Measurements from ENCODE around the gene HSFX4.

GRCh38 chrX:149939905-149940673 lies 10.7 kb downstream of the HSFX4 start:
- TF ChIP-seq POLR2AphosphoS5 (IDR thresholded peaks at IDR 0.05; ENCODE audit: insufficient read depth, low read depth, low read length) (peak; percentile 35), MYC (IDR thresholded peaks at IDR 0.05; ENCODE audit: low read depth, low read length) (no peak), MAX (IDR thresholded peaks at IDR 0.05; ENCODE audit: insufficient read depth, insufficient read length) (no peak), POLR2A (IDR thresholded peaks at IDR 0.05; ENCODE audit: low read depth, low read length) (peak; percentile 74)
- TF ChIP-seq, protein P1, sequence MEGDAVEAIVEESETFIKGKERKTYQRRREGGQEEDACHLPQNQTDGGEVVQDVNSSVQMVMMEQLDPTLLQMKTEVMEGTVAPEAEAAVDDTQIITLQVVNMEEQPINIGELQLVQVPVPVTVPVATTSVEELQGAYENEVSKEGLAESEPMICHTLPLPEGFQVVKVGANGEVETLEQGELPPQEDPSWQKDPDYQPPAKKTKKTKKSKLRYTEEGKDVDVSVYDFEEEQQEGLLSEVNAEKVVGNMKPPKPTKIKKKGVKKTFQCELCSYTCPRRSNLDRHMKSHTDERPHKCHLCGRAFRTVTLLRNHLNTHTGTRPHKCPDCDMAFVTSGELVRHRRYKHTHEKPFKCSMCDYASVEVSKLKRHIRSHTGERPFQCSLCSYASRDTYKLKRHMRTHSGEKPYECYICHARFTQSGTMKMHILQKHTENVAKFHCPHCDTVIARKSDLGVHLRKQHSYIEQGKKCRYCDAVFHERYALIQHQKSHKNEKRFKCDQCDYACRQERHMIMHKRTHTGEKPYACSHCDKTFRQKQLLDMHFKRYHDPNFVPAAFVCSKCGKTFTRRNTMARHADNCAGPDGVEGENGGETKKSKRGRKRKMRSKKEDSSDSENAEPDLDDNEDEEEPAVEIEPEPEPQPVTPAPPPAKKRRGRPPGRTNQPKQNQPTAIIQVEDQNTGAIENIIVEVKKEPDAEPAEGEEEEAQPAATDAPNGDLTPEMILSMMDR (IDR thresholded peaks at IDR 0.05; ENCODE audit: extremely low read depth in 1 of 2, insufficient read depth in 1 of 2, low read depth in 1 of 2, low read length in 2 of 2), result no peak

Data from endothelial cell of umbilical vein (primary cell).